ENCODE measurements around the gene PNPLA7. TPM values are rescaled to one million over a fixed set of nuclear protein-coding genes. Genes with fewer than 3 reads are reported as not detected.
A peak's percentile ranks its signal among the peaks of the same experiment; 100 is the strongest.

PNPLA7 gene
- total and polyA plus RNA-seq, 11 donors, result 0.78 to 10.1 (median 7.6) TPM

DNA sequence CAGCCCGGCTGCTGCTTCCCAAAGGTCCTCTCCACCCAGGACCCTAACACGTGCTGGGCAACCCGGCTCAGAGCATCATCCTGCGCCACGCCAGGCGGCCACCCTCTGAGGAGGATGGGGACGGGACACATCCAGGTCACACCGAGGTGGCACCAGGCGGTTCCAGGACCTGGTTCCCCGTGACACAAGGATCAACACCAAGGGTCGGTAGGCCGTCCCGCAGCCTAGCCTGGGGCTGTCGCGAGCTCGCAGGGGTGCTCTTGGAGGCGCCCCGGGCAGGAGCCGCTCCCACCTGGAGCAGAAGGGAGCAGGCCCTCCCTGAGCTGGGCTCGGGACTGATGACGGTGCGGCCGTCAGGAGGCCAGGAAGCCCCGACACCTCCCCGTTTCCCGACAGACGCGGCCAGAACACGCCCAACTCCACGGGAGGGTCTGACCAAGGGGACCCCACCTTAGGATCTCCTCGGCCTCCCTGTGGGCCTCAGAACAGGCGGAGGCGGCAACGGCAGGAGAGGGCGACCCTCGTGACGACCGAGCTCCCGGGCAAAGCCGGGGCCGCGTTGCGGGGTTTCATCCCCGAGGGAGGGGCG lies 133.5 kb downstream of the PNPLA7 start:
- Histone ChIP-seq H3K9me3 (no peaks in the 10 kb centered on the region), H3K4me1 (peaks cover 4 to 36% (median 17%) of the 10 kb centered on the region in 12 donors), H3K27ac (peak overlapping the region in 8 of 12 donors; percentile 4 to 74 (median 66)), H3K36me3 (no peaks in the 10 kb centered on the region), H3K27me3 (no peaks in the 10 kb centered on the region), H3K4me3 (peak overlapping the region in 11 of 12 donors; percentile 1 to 56 (median 42))
- ATAC-seq (peak in 3 of 4 donors; percentile 6 to 60 (median 35)), DNase-seq (peak in 2 of 5 donors; percentile 45 to 66)
- 62 to 87% (median 81%) methylated on average over 15 to 45 of the region's 45 CpGs for WGBS, 4 donors
- no peak for TF ChIP-seq POLR2A (IDR thresholded peaks at IDR 0.05)
- TF ChIP-seq, protein P1, sequence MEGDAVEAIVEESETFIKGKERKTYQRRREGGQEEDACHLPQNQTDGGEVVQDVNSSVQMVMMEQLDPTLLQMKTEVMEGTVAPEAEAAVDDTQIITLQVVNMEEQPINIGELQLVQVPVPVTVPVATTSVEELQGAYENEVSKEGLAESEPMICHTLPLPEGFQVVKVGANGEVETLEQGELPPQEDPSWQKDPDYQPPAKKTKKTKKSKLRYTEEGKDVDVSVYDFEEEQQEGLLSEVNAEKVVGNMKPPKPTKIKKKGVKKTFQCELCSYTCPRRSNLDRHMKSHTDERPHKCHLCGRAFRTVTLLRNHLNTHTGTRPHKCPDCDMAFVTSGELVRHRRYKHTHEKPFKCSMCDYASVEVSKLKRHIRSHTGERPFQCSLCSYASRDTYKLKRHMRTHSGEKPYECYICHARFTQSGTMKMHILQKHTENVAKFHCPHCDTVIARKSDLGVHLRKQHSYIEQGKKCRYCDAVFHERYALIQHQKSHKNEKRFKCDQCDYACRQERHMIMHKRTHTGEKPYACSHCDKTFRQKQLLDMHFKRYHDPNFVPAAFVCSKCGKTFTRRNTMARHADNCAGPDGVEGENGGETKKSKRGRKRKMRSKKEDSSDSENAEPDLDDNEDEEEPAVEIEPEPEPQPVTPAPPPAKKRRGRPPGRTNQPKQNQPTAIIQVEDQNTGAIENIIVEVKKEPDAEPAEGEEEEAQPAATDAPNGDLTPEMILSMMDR (IDR thresholded peaks at IDR 0.05), result no peak
- intact Hi-C loops (cut with DNase I), result no loop called here

DNA sequence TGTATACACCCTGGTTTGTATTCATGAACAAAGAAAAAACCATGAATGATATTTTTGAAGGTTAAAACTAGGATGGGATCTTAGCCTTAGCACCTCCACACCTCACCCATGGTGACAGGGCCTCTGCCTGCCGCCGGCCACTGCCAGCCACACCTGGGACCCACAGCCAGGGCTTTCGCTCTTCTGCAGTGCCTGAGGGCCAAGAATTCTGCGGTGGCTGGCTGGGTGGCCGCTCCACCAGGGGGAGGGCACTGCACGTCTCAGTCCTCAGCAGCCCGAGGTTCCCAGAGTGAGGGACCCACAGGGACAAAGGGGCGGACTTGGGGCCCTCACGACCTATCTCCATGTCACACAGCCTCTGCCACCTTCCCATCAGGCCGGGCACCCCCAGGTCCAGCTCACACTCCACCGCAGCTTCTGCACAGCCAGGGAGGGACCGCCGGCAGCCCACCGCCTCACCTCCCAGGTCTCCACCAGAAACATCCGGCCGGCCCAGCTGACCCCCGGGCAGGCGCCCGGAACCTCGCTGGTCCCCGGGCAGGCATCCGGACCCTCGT lies 134.1 kb downstream of the PNPLA7 start:
- ATAC-seq (no peak), DNase-seq (peak in 2 of 5 donors; percentile 25 to 35)
- H3K27me3 ChIP-seq, result no peaks in the 10 kb centered on the region
- intact Hi-C loops (cut with DNase I), result no loop called here
- H3K4me1 ChIP-seq, result peaks cover 4 to 39% (median 15%) of the 10 kb centered on the region in 12 donors
- H3K27ac ChIP-seq, result peak overlapping the region in 5 of 12 donors; percentile 66 to 74 (median 71)
- H3K36me3 ChIP-seq, result no peaks in the 10 kb centered on the region
- H3K4me3 ChIP-seq, result peak overlapping the region in 4 of 12 donors; percentile 42 to 52 (median 48)
- H3K9me3 ChIP-seq, result no peaks in the 10 kb centered on the region
- no peak for TF ChIP-seq POLR2A (IDR thresholded peaks at IDR 0.05)
- TF ChIP-seq, protein P1 (IDR thresholded peaks at IDR 0.05), result no peak
- WGBS, 4 donors, result 93 to 98% (median 94%) methylated on average over 10 to 23 of the region's 23 CpGs

DNA sequence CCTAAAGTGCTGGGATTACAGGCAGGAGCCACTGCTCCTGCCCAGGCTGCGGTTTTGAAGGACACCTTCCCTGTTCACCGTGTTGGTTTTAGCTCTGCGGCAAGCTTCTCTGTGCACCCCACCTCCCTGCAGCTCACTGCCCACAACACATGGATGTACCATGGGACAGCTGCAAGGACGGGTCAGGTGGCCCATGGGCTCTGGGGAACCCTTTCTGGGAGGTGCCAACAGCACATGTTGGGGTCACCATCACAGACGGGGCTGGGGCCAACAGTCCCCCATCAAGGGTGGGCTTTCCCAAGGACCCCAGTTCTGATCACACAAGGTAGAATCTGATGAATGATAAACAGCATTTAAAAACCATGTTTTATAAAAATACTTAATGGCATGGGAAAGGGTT lies 134.8 kb downstream of the PNPLA7 start:
- intact Hi-C loops (cut with DNase I), result no loop called here
- Histone ChIP-seq H3K9me3 (no peaks in the 10 kb centered on the region), H3K4me1 (peaks cover 4 to 45% (median 20%) of the 10 kb centered on the region in 12 donors), H3K27me3 (no peaks in the 10 kb centered on the region), H3K27ac (no peak overlapping the region), H3K36me3 (no peaks in the 10 kb centered on the region), H3K4me3 (no peak overlapping the region)
- ATAC-seq (no peak), DNase-seq (peak in 1 of 5 donors; percentile 19)
- WGBS, 4 donors, result 80 to 95% (median 93%) methylated on average over 4 to 5 of the region's 5 CpGs
- no peak for TF ChIP-seq POLR2A (IDR thresholded peaks at IDR 0.05)
- TF ChIP-seq, protein P1 (IDR thresholded peaks at IDR 0.05), result no peak

DNA sequence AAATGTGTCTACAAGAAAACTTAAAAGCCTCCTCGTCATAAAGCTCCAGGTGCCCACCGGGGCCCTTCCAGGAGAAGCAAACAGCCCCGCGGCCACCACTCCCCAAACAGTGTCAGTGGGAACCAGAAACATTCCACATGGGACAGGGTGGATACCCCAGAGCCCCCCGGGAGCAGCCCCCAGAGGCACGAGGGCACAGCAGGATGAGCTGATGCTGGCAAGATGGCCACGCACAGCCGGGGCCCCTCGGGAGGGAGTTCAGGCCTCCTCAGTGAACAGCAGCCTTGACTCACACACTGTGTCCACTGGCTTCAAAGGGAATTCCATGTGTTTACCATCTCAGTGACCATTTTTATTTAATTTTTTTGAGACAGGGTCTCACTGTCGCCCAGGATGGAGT lies 137.8 kb downstream of the PNPLA7 start:
- Histone ChIP-seq H3K36me3 (no peaks in the 10 kb centered on the region), H3K9me3 (no peaks in the 10 kb centered on the region), H3K4me3 (no peak overlapping the region), H3K4me1 (peaks cover 4 to 56% (median 26%) of the 10 kb centered on the region in 12 donors), H3K27ac (peak overlapping the region; percentile 64 to 95 (median 86)), H3K27me3 (peaks cover 0 to 4% (median 0%) of the 10 kb centered on the region in 9 donors)
- ATAC-seq, result no peak
- DNase-seq, result peak in 2 of 5 donors; percentile 24 to 51
- TF ChIP-seq POLR2A (IDR thresholded peaks at IDR 0.05), result no peak
- TF ChIP-seq, protein P1 (IDR thresholded peaks at IDR 0.05), result no peak
- WGBS, 4 donors, result 71 to 84% (median 75%) methylated on average over 7 to 10 of the region's 10 CpGs
- intact Hi-C loops (cut with DNase I), result no loop called here
